Brain microvascular endothelial cell (primary cell): Measurements from ENCODE around the gene CDC14A.

Experiments
- DNase-seq: peaks from one replicate; pipeline ENCODE4 v3.0.0-alpha.2; 2020
- H3K27ac ChIP-seq: fragments of 250-450 bp; sonication (Bioruptor Pico); 2 replicates; pipeline ENCODE4 v1.5.1; 2020; ENCODE audit warnings: mild to moderate bottlenecking, moderate library complexity
- H3K27me3 ChIP-seq: fragments of 250-450 bp; sonication (Bioruptor Pico); replicated peaks from 2 replicates; pipeline ENCODE4 v1.5.1; 2020; ENCODE audit warnings: mild to moderate bottlenecking
- H3K36me3 ChIP-seq: fragments of 250-450 bp; sonication (Bioruptor Pico); replicated peaks from 2 replicates; pipeline ENCODE4 v1.5.1; 2020; ENCODE audit warnings: mild to moderate bottlenecking
- H3K4me3 ChIP-seq: 2 replicates; pipeline ENCODE4 v1.5.1; 2011; ENCODE audit warnings: low read depth, mild to moderate bottlenecking, control low read depth, low read length, moderate library complexity
- in situ Hi-C: cut with HindIII; loops from 2 replicates; pipeline ENCODE4 v1.10.0; 2017; ENCODE audit warnings: low sequenced_read_pairs, low pct_ligation_motif_present
- TF ChIP-seq, protein P1 (sequence below): IDR thresholded peaks from 2 replicates; pipeline ENCODE4 v1.5.1; 2011; ENCODE audit warnings: low read depth, mild to moderate bottlenecking, moderate library complexity, low read length, control low read depth, inconsistent platforms; ENCODE audit errors: missing control alignments

CDC14A gene

DNA sequence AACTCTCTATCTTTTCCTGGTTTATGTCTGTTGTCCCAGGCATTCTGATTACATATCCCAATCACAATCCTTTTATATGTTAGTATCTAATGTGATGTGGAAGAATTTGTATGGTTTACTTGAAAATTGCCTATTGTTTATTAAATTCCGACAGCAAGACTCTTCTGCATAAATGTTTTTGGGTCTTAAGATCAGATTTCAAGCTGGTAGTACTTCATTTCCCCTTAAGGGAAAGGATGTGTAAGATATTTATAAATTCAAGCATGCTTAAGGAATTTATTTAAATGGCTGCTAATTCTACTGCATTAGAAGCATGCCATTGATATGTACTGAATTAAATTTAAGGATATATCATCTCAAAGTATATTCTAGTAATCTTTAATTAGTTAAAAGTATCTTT is 165.2 kb downstream of the CDC14A start:
- TF ChIP-seq, protein P1, sequence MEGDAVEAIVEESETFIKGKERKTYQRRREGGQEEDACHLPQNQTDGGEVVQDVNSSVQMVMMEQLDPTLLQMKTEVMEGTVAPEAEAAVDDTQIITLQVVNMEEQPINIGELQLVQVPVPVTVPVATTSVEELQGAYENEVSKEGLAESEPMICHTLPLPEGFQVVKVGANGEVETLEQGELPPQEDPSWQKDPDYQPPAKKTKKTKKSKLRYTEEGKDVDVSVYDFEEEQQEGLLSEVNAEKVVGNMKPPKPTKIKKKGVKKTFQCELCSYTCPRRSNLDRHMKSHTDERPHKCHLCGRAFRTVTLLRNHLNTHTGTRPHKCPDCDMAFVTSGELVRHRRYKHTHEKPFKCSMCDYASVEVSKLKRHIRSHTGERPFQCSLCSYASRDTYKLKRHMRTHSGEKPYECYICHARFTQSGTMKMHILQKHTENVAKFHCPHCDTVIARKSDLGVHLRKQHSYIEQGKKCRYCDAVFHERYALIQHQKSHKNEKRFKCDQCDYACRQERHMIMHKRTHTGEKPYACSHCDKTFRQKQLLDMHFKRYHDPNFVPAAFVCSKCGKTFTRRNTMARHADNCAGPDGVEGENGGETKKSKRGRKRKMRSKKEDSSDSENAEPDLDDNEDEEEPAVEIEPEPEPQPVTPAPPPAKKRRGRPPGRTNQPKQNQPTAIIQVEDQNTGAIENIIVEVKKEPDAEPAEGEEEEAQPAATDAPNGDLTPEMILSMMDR = no peak
- no peaks in the 10 kb centered on the region for H3K36me3 ChIP-seq
- H3K27me3 ChIP-seq = no peaks in the 10 kb centered on the region
- no peak overlapping the region for H3K4me3 ChIP-seq
- in situ Hi-C loops = no loop called here
- DNase-seq = no peak
- H3K27ac ChIP-seq = no peak overlapping the region

DNA sequence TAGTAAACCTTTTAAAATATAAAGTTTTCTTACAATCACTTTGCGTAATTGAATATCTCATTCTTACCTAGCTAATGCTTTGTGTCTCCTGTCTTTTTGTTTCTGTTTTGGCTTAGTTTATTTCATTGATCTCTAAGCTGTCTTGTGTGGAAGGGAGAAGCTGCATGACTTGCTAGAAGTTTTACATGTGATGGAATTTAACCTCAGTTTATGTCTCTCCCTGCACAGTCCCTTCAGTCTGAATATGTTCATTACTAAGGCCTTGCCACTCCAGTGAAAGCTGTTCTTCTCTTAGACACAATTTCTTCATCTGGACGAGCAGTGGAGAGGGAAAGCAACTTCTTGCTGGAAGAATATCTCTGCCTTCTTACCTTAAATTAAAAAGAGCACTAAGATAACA is 165.7 kb downstream of the CDC14A start:
- Histone ChIP-seq H3K27ac (no peak overlapping the region), H3K4me3 (no peak overlapping the region), H3K27me3 (no peaks in the 10 kb centered on the region), H3K36me3 (no peaks in the 10 kb centered on the region)
- TF ChIP-seq, protein P1 = no peak
- in situ Hi-C loops = no loop called here
- no peak for DNase-seq

DNA sequence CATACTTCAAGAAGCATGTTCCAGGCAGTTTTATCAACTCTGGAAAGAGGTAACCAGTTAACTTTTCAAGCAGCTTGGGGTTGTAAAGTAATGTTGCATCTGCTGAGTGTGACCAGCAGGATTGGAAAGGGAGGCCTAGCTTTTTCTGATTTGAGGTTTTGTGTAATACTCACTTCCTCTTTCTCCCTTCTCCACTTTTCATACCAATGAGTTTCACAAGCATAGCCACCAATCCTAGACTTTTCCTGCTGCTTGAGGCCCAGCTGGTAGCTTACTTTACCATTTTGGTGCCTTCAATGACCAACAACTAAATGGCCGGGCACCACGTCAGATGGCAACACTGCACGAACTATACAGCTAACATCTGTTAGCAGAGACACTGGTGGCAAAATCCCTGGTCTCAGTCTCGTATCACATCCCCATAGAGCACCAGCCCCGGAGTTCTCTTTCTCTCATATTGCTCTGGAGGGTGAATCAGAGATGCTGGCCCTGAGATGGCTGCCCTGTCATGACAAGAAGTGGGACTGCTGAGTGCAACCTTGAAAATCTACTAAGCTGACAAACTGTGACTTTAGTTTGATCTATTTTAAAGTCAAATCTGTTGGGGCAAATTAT is 170.8 kb downstream of the CDC14A start:
- TF ChIP-seq, protein P1 = no peak
- no peak overlapping the region for H3K4me3 ChIP-seq
- H3K36me3 ChIP-seq = no peaks in the 10 kb centered on the region
- no peak for DNase-seq
- no peaks in the 10 kb centered on the region for H3K27me3 ChIP-seq
- no peak overlapping the region for H3K27ac ChIP-seq
- in situ Hi-C loops = no loop called here

DNA sequence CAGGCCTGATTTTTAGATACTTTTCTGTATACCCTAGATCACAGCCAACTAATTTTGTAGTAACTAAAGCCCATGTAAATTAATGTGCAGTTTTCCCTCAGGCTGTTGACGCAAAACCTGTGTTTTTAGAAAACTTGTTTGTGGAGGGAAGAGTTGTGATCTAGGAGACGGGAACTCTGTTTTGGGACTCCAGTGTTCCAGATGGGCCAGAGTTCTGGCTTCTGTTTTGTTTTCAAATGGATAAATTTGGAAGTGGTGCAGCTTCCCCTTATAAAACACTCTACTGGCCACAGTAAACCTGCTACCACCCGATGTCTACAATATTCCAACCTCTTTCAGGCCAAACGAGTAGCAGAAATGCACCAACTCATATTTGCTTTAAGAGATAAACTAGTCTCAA is 172.0 kb downstream of the CDC14A start:
- TF ChIP-seq, protein P1 = no peak
- no peak overlapping the region for H3K27ac ChIP-seq
- in situ Hi-C loops = no loop called here
- no peaks in the 10 kb centered on the region for H3K36me3 ChIP-seq
- H3K27me3 ChIP-seq = no peaks in the 10 kb centered on the region
- DNase-seq = no peak
- H3K4me3 ChIP-seq = no peak overlapping the region

DNA sequence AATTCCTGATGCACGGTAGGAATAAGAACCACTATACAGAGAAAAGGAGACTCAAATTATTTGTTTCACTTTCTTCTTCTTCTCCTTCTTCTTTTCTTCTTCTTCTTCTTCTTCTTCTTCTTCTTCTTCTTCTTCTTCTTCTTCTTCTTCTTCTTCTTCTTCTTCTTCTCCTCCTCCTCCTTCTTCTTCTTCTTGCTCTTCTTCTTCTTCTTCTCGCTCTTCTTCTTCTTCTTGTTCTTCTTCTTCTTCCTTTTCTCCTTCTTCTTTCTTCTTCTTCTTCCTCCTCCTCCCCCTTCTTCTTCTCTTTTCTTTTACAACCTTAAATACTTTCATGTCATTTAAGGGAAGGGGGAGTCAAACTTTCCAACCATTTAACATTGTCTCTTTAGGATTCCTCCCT is 174.6 kb downstream of the CDC14A start:
- in situ Hi-C loops = no loop called here
- Histone ChIP-seq H3K4me3 (no peak overlapping the region), H3K36me3 (no peaks in the 10 kb centered on the region), H3K27me3 (no peaks in the 10 kb centered on the region), H3K27ac (no peak overlapping the region)
- TF ChIP-seq, protein P1 = no peak
- no peak for DNase-seq

DNA sequence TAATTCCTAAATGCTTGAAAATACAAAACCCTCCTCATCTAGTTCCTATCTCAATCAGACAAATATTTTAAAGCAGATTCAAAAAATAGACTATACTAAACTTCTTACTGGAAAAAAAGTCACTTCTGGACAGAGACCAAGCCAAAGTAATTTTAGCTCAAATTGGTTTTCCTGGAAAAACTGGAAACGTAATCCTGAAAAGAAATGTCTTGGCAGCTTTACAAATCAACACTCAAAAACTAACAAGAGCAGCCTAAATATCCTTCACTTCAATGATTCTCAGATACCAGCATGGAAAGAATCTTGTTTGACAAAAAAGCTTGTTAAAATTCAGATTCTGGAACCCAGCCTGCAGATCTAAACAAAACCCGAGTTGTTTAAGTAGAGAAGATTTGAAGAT is 176.6 kb downstream of the CDC14A start:
- Histone ChIP-seq H3K27ac (no peak overlapping the region), H3K36me3 (no peaks in the 10 kb centered on the region), H3K4me3 (no peak overlapping the region), H3K27me3 (no peaks in the 10 kb centered on the region)
- TF ChIP-seq, protein P1 = no peak
- DNase-seq = no peak
- in situ Hi-C loops = no loop called here
